PC-3 (cell line): ENCODE data around the gene CNOT11. TPM values are rescaled to one million over a fixed set of nuclear protein-coding genes. Genes with fewer than 3 reads are reported as not detected.

ENCODE experiments used
- ATAC-seq: fragments of 200-7000 bp; cut with Tn5 transposase; 2 replicates; pipeline ENCODE4 v1.9.1; 2020; ENCODE audit warnings: mild to moderate bottlenecking, moderate library complexity
- BruUV-seq: library from RNA; stranded (reverse); fragments of 400-500 nt; replicated peaks from 2 replicates; lab custom pipeline; 2021; lab: Mats Ljungman, UMichigan
- CTCF ChIA-PET: fragments of 300-600 bp; sonication (Branson Sonifier 250); formaldehyde crosslinking; loops from one replicate; lab custom pipeline; 2022; ENCODE audit warnings: antibody characterized with exemption; lab: Charles Lee
- POLR2A ChIA-PET: fragments of 300-600 bp; sonication (Branson Sonifier 250); formaldehyde crosslinking; loops from one replicate; lab custom pipeline; 2022; ENCODE audit warnings: antibody characterized with exemption; ENCODE audit not compliant: unreplicated experiment; lab: Charles Lee
- DNase-seq: peaks from one replicate; pipeline ENCODE4 v3.0.0-alpha.2; 2015
- H2AFZ ChIP-seq: fragments of 300-600 bp; sonication (generic); 2 replicates; pipeline ENCODE4 v1.6.0; 2016; ENCODE audit warnings: antibody characterized with exemption, low read length
- H3F3A ChIP-seq: fragments of 300-600 bp; sonication (generic); one replicate; pipeline ENCODE4 v1.6.0; 2017; ENCODE audit warnings: antibody characterized with exemption, low read length, control low read depth, mild to moderate bottlenecking; ENCODE audit not compliant: unreplicated experiment
- H3K27ac ChIP-seq: fragments of 300-600 bp; sonication (generic); 2 replicates; pipeline ENCODE4 v1.5.1; 2016; ENCODE audit warnings: mild to moderate bottlenecking, low read length
- H3K27me3 ChIP-seq: fragments of 300-600 bp; sonication (generic); 2 replicates; pipeline ENCODE4 v1.6.1; 2016; ENCODE audit warnings: low read length, mixed read lengths
- H3K36me3 ChIP-seq: fragments of 300-600 bp; sonication (generic); 2 replicates; pipeline ENCODE4 v1.6.1; 2016; ENCODE audit warnings: low read depth, mixed run types, low read length, mixed read lengths
- H3K4me1 ChIP-seq: fragments of 300-600 bp; sonication (generic); 2 replicates; pipeline ENCODE4 v1.5.1; 2016; ENCODE audit warnings: low read length; ENCODE audit not compliant: insufficient read depth
- H3K4me2 ChIP-seq: fragments of 300-600 bp; sonication (generic); 2 replicates; pipeline ENCODE4 v1.6.0; 2016; ENCODE audit warnings: low read length
- H3K4me3 ChIP-seq: fragments of 300-600 bp; sonication (generic); 2 replicates; pipeline ENCODE4 v1.5.1; 2016; ENCODE audit warnings: mild to moderate bottlenecking, low read length, mixed read lengths
- H3K79me2 ChIP-seq: fragments of 300-600 bp; sonication (generic); 2 replicates; pipeline ENCODE4 v1.6.1; 2017; ENCODE audit warnings: low read length, mixed read lengths
- H3K9ac ChIP-seq: fragments of 300-600 bp; sonication (generic); 2 replicates; pipeline ENCODE4 v1.6.0; 2016; ENCODE audit warnings: mild to moderate bottlenecking, low read length
- H3K9me2 ChIP-seq: fragments of 300-600 bp; sonication (generic); replicated peaks from 2 replicates; pipeline ENCODE4 v1.6.1; 2016; ENCODE audit warnings: mixed run types, low read length, mixed read lengths
- H3K9me3 ChIP-seq: fragments of 300-600 bp; sonication (generic); 2 replicates; pipeline ENCODE4 v1.6.1; 2016; ENCODE audit warnings: low read length, mixed read lengths
- H4K20me1 ChIP-seq: fragments of 300-600 bp; sonication (generic); 2 replicates; pipeline ENCODE4 v1.6.1; 2016; ENCODE audit warnings: low read length, mixed read lengths
- CTCF ChIP-seq: fragments of 300-600 bp; sonication (generic); conservative IDR thresholded peaks from 2 replicates; pipeline ENCODE4 v1.5.1; 2017; ENCODE audit warnings: antibody characterized with exemption, low read depth, mild to moderate bottlenecking, low read length
- EZH2 ChIP-seq: fragments of 300-600 bp; sonication (generic); IDR thresholded peaks from one replicate; pipeline ENCODE4 v1.6.1; 2017; ENCODE audit warnings: antibody characterized with exemption, mild to moderate bottlenecking, low read length; ENCODE audit not compliant: unreplicated experiment
- EZH2phosphoT487 ChIP-seq: fragments of 300-600 bp; sonication (generic); IDR thresholded peaks from 2 replicates; pipeline ENCODE4 v1.6.1; 2018; ENCODE audit warnings: mild to moderate bottlenecking, antibody characterized with exemption, low read length, borderline replicate concordance
- intact Hi-C: fragments of 100-400 bp; cut with micrococcal nuclease; formaldehyde crosslinking; loops from 2 replicates; pipeline ENCODE4 v1.9.0; 2023
- total RNA-seq: library from RNA; depleted of rRNA; stranded (reverse); fragments of >200 nt; gene quantifications from 2 replicates; pipeline ENCODE4 v1.2.3, GENCODE V29; 2014

The CNOT11 gene
- total RNA-seq, 1 experiment from 2014 or later = 48.5 TPM

GRCh38 chr2:101290711-101291110 lies 38.0 kb downstream of the CNOT11 start:
- CTCF ChIA-PET = no interaction called here
- ATAC-seq (no peak), DNase-seq (no peak)
- no TSS peak for BruUV-seq
- peaks cover 13% of the 10 kb centered on the region; the same call in 1 of the 2 replicates for H4K20me1 ChIP-seq
- no peak overlapping the region for H3K9ac ChIP-seq
- intact Hi-C loops = no loop called here
- POLR2A ChIA-PET = no interaction called here
- H3K9me2 ChIP-seq = no peaks in the 10 kb centered on the region
- H3K9me3 ChIP-seq = no peaks in the 10 kb centered on the region
- H3K4me1 ChIP-seq = no peaks in the 10 kb centered on the region; the same call in 1 of the 2 replicates
- TF ChIP-seq EZH2 (no peak), CTCF (no peak), EZH2phosphoT487 (no peak)
- no peak overlapping the region for H3K4me3 ChIP-seq
- no peak overlapping the region for H3K4me2 ChIP-seq
- H3K36me3 ChIP-seq = peaks cover 50% of the 10 kb centered on the region
- H3K27me3 ChIP-seq = no peaks in the 10 kb centered on the region
- H2AFZ ChIP-seq = no peak overlapping the region
- peaks cover 36% of the 10 kb centered on the region for H3K79me2 ChIP-seq
- H3F3A ChIP-seq = no peaks in the 10 kb centered on the region
- H3K27ac ChIP-seq = no peak overlapping the region

- Histone ChIP-seq H3K4me2 (no peak overlapping the region), H3K9me3 (no peaks in the 10 kb centered on the region), H3K9ac (no peak overlapping the region), H3K9me2 (no peaks in the 10 kb centered on the region), H3K27me3 (no peaks in the 10 kb centered on the region), H4K20me1 (peaks cover 22% of the 10 kb centered on the region; the same call in 1 of the 2 replicates), H3K27ac (no peak overlapping the region), H3K4me3 (no peak overlapping the region), H2AFZ (no peak overlapping the region), H3K79me2 (peaks cover 49% of the 10 kb centered on the region), H3K4me1 (no peaks in the 10 kb centered on the region; the same call in 1 of the 2 replicates), H3F3A (no peaks in the 10 kb centered on the region), H3K36me3 (peaks cover 42% of the 10 kb centered on the region)
- TF ChIP-seq EZH2 = no peak
- TF ChIP-seq CTCF = no peak
- no peak for TF ChIP-seq EZH2phosphoT487
- no peak for ATAC-seq
- intact Hi-C loops = no loop called here
- POLR2A ChIA-PET = no interaction called here
- CTCF ChIA-PET = no interaction called here
- no peak for DNase-seq
- BruUV-seq = no TSS peak
Observed at GRCh38 chr2:101291973-101292372, 39.3 kb downstream of the CNOT11 start.

GRCh38 chr2:101293544-101293943 lies 40.9 kb downstream of the CNOT11 start:
- no peaks in the 10 kb centered on the region for H3K27me3 ChIP-seq
- BruUV-seq = no TSS peak
- ChIA-PET CTCF (no interaction called here), POLR2A (no interaction called here)
- no peaks in the 10 kb centered on the region for H3K9me2 ChIP-seq
- no peaks in the 10 kb centered on the region for H3K9me3 ChIP-seq
- H3K36me3 ChIP-seq = peaks cover 32% of the 10 kb centered on the region
- no peak overlapping the region for H3K27ac ChIP-seq
- no peak overlapping the region for H3K4me2 ChIP-seq
- TF ChIP-seq EZH2phosphoT487 (no peak), EZH2 (no peak), CTCF (no peak)
- H3K4me1 ChIP-seq = no peaks in the 10 kb centered on the region; the same call in 1 of the 2 replicates
- H2AFZ ChIP-seq = no peak overlapping the region
- ATAC-seq (no peak), DNase-seq (no peak)
- no peak overlapping the region for H3K9ac ChIP-seq
- no peaks in the 10 kb centered on the region for H3F3A ChIP-seq
- H3K79me2 ChIP-seq = peaks cover 62% of the 10 kb centered on the region
- intact Hi-C loops = no loop called here
- no peak overlapping the region for H3K4me3 ChIP-seq
- H4K20me1 ChIP-seq = peaks cover 22% of the 10 kb centered on the region; the same call in 1 of the 2 replicates
